T-cell (primary cell): Measurements from ENCODE around the gene LSAMP. TPM values are rescaled to one million over a fixed set of nuclear protein-coding genes. Genes with fewer than 3 reads are reported as not detected.

Experiments
- ATAC-seq, 4 experiments: fragments of 200-7000 bp in 3 of 4; fragments of 150-1000 bp in 1 of 4; cut with Tn5 transposase; replicated peaks in 1 of 4; 1 replicate in 3 of 4; 2 replicates in 1 of 4; pipeline ENCODE4 v1.10.0; 2021; ENCODE audit warnings: moderate library complexity in 3 of 4, mild to moderate bottlenecking in 2 of 4, moderate number of reproducible peaks in 1 of 4
- CTCF ChIA-PET, 2 donors: fragments of 300-600 bp; sonication (Branson Sonifier 250); formaldehyde crosslinking; loops; one replicate each; lab custom pipeline; 2022; ENCODE audit warnings: antibody characterized with exemption in 2 of 2; lab: Charles Lee
- POLR2A ChIA-PET, 2 donors: fragments of 300-600 bp; sonication (Branson Sonifier 250); formaldehyde crosslinking; loops; one replicate each; lab custom pipeline; 2022; ENCODE audit warnings: antibody characterized with exemption in 2 of 2; lab: Charles Lee
- DNase-seq, 35 experiments: peaks; one replicate each; pipeline versions ENCODE4 v3.0.0 to v3.0.0-alpha.2; 2013 to 2023
- H3K27ac ChIP-seq: one replicate; pipeline ENCODE4 v1.5.1; 2013; ENCODE audit warnings: low read length
- H3K27me3 ChIP-seq, 2 experiments: replicated peaks in 1 of 2; 1 replicate in 1 of 2; 2 replicates in 1 of 2; pipeline versions ENCODE4 v1.6.1 to v1.7.0; 2013; ENCODE audit warnings: low read length in 1 of 2, mixed read lengths in 1 of 2; ENCODE audit not compliant: control insufficient read depth in 2 of 2, insufficient read depth in 2 of 2; ENCODE audit errors: extremely low read depth in 1 of 2
- H3K36me3 ChIP-seq, 2 donors: 1 replicate in 1 of 2; 2 replicates in 1 of 2; pipeline versions ENCODE4 v1.6.1 to v1.7.0; 2013; ENCODE audit warnings: low read length in 1 of 2; ENCODE audit not compliant: control insufficient read depth in 2 of 2, insufficient read depth in 1 of 2; ENCODE audit errors: extremely low read depth in 1 of 2
- H3K4me1 ChIP-seq, 2 experiments: 1 replicate in 1 of 2; 2 replicates in 1 of 2; pipeline versions ENCODE4 v1.6.1 to v1.7.0; 2013; ENCODE audit warnings: low read length in 2 of 2, mixed read lengths in 1 of 2; ENCODE audit not compliant: insufficient read depth in 2 of 2, control insufficient read depth in 1 of 2; ENCODE audit errors: extremely low read depth in 1 of 2
- H3K4me3 ChIP-seq, 2 donors: 1 replicate in 1 of 2; 2 replicates in 1 of 2; pipeline versions ENCODE4 v1.5.1 to v1.7.0; 2013; ENCODE audit warnings: mild to moderate bottlenecking in 2 of 2, low read length in 1 of 2, moderate library complexity in 1 of 2; ENCODE audit not compliant: control insufficient read depth in 1 of 2; ENCODE audit errors: extremely low read depth in 1 of 2
- H3K9me3 ChIP-seq: 2 replicates; pipeline ENCODE4 v1.7.0; 2013
- H3K27ac Mint-ChIP-seq, 2 donors: one replicate each; pipeline ENCODE4 v1.8.0; 2020 to 2021; ENCODE audit warnings: mild to moderate bottlenecking in 2 of 2, mixed read lengths in 2 of 2
- H3K27me3 Mint-ChIP-seq, 2 donors: one replicate each; pipeline ENCODE4 v1.8.0; 2021 to 2022; ENCODE audit warnings: mixed read lengths in 2 of 2
- H3K36me3 Mint-ChIP-seq: one replicate; pipeline ENCODE4 v1.8.0; 2021; ENCODE audit warnings: mixed read lengths
- H3K4me1 Mint-ChIP-seq, 3 donors: one replicate each; pipeline ENCODE4 v1.8.0; 2020 to 2022; ENCODE audit warnings: mixed read lengths in 3 of 3, mild to moderate bottlenecking in 1 of 3
- H3K4me3 Mint-ChIP-seq, 3 donors: one replicate each; pipeline ENCODE4 v1.8.0; 2020 to 2022; ENCODE audit warnings: mild to moderate bottlenecking in 3 of 3, mixed read lengths in 3 of 3, moderate library complexity in 3 of 3
- H3K9me3 Mint-ChIP-seq, 3 donors: one replicate each; pipeline ENCODE4 v1.8.0; 2020 to 2022; ENCODE audit warnings: mixed read lengths in 3 of 3
- WGBS: methylation state at CpG from one replicate; pipeline ENCODE4 v1.1.5; 2013; ENCODE audit warnings: missing lambda C conversion rate; ENCODE audit not compliant: insufficient coverage; 5-methylcytosine and 5-hydroxymethylcytosine counted together
- total RNA-seq, 35 experiments: library from RNA in 6 of 35; stranded (reverse) in 6 of 35; fragments of 120-200 nt in 1 of 35; gene quantifications; one replicate each; pipeline versions ENCODE4 v1.2.1 to v1.2.4 and lab custom pipeline; 2013 to 2026

The LSAMP gene
- total RNA-seq, 5 donors from 2014 or later (not counting 1 experiment from before 2014, with no cell fraction given) = 0.03 to 0.28 (median 0.06) TPM; not detected in 2

DNA sequence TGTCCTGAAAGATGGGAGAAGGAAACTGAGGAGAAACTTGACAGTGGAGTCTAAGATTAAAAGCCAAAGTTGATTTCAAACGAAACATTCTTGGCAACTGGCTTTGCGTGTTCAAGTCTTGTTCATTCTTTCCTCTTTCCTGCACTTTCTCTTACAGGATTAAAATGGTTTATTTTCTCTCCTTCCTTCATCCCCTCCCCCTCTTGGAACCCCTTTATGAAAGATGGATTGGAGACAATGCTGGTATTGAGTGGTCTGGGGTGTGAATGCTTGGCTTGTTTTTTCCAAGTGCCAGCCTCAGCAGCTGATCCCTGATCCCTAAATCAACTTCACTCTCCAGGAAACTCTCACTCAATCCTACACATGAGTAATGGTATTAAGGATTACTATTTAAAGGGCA, 703 bp upstream of the LSAMP start:
- Histone ChIP-seq H3K4me1 (no peaks in the 10 kb centered on the region), H3K27me3 (peaks cover 0 to 9% of the 10 kb centered on the region in 2 experiments), H3K36me3 (no peaks in the 10 kb centered on the region), H3K9me3 (no peaks in the 10 kb centered on the region), H3K27ac (no peak overlapping the region), H3K4me3 (no peak overlapping the region)
- Mint-ChIP-seq H3K27me3 (peaks cover 9 to 12% of the 10 kb centered on the region in 2 donors), H3K4me1 (no peaks in the 10 kb centered on the region), H3K4me3 (no peak overlapping the region), H3K9me3 (peaks cover 0 to 11% (median 7%) of the 10 kb centered on the region in 3 donors), H3K36me3 (no peaks in the 10 kb centered on the region), H3K27ac (no peak overlapping the region)
- ATAC-seq (no peak), DNase-seq (no peak)
- ChIA-PET CTCF (no interaction called here), POLR2A (no interaction called here)
- WGBS = no CpG with 5 or more reads among the region's 2 CpGs

DNA sequence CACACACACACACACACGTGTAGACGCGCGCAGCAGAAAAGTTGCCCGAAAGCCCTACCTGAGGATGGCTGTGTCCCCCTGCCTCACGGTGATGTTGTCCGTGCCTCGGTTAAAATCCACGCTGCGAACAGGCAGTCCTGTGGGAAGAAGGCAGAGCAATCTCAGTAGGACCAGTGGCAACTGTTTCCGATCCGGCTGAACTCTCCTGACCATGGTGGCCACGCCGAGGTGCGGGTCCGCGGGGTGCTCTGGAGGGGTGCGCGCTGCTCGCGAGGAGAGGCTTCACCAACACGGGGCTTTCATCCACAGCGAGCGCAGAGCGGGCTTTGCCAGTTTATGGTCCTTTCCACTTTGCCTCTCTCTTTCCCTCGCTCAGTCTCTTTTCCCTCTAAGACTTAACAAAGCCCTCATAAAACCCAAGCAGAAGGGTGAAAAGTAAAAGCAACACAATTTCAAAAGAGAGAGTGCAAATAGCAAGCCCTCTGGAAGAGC, 422 bp downstream of the LSAMP start:
- peaks cover 0 to 9% of the 10 kb centered on the region in 2 experiments for H3K27me3 ChIP-seq
- no peaks in the 10 kb centered on the region for H3K36me3 ChIP-seq
- 7% methylated on average over 25 of the region's 26 CpGs for WGBS
- Mint-ChIP-seq H3K4me1 (no peaks in the 10 kb centered on the region), H3K4me3 (no peak overlapping the region), H3K36me3 (no peaks in the 10 kb centered on the region), H3K9me3 (peaks cover 0 to 7% (median 5%) of the 10 kb centered on the region in 3 donors), H3K27ac (no peak overlapping the region), H3K27me3 (peaks cover 9 to 12% of the 10 kb centered on the region in 2 donors)
- H3K9me3 ChIP-seq = no peaks in the 10 kb centered on the region
- DNase-seq (no peak), ATAC-seq (no peak)
- POLR2A ChIA-PET = no interaction called here
- H3K4me3 ChIP-seq = no peak overlapping the region
- CTCF ChIA-PET = no interaction called here
- no peak overlapping the region for H3K27ac ChIP-seq
- no peaks in the 10 kb centered on the region for H3K4me1 ChIP-seq

DNA sequence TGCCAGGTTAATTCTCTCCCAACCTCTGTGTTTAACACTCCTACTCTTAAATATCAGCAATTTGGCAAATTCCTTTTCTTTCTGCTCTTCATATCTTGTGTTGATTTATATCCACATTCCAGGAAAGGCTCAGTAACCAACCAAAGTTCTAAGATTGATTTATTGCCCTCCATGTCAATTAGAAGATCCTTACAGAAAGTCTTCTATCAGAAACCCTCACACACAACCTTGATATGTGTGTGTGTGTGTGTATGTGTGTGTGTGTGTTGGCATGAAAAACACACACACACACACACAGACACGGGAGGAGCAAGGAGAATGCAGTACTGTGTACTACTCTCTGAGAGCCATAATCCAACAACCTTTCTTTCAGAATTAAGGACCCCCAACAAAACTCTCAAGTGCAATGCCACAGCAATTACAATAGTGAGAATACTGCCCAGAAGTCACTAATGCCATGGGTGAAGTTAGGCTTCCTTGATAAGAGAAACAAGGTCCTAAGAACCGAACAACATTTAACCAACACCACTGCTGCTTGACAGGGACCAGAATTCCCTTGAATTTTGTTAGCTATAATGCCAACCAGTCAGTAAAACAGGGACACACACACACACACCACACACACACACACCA, 1.1 kb downstream of the LSAMP start:
- no peak for ATAC-seq
- WGBS = 17% methylated on average over 1 of the region's 2 CpGs
- POLR2A ChIA-PET = no interaction called here

DNA sequence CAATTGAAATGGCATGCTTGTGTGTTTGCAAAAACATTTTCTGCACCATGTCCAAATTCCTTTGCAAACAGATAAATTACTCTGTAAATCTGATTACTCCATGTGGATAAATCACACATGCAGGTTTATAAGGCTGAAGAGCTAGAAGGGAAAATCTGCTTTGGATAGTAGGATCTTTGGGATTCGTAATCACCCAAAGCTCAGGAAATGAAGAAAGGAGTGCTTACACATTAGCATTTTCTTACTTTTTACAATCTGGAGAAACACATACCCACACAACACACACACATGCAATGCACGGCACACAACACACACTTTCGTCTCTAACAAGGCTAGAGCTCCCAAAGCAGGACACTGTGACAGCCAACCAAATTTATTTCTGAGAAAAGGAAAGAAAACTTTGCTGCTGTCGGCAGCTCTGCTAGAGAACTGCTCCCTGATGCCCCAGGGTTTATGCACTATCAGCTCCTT, 2.1 kb downstream of the LSAMP start:
- Histone ChIP-seq H3K36me3 (no peaks in the 10 kb centered on the region), H3K27me3 (peaks cover 0 to 9% of the 10 kb centered on the region in 2 experiments), H3K9me3 (no peaks in the 10 kb centered on the region), H3K27ac (no peak overlapping the region), H3K4me3 (no peak overlapping the region), H3K4me1 (no peaks in the 10 kb centered on the region)
- Mint-ChIP-seq H3K9me3 (peaks cover 0 to 7% (median 5%) of the 10 kb centered on the region in 3 donors), H3K4me1 (no peaks in the 10 kb centered on the region), H3K4me3 (no peak overlapping the region), H3K27ac (no peak overlapping the region), H3K27me3 (peaks cover 9 to 12% of the 10 kb centered on the region in 2 donors), H3K36me3 (no peaks in the 10 kb centered on the region)
- ChIA-PET CTCF (no interaction called here), POLR2A (no interaction called here)
- WGBS = 0% methylated on average over 2 of the region's 4 CpGs
- DNase-seq (no peak), ATAC-seq (no peak)

More for the DNA sequence above, 1.1 kb downstream of the LSAMP start:
- no peak overlapping the region for H3K27ac ChIP-seq
- H3K4me3 ChIP-seq = no peak overlapping the region
- CTCF ChIA-PET = no interaction called here
- no peaks in the 10 kb centered on the region for H3K4me1 ChIP-seq
- H3K9me3 ChIP-seq = no peaks in the 10 kb centered on the region
- Mint-ChIP-seq H3K4me3 (no peak overlapping the region), H3K27me3 (peaks cover 9 to 12% of the 10 kb centered on the region in 2 donors), H3K4me1 (no peaks in the 10 kb centered on the region), H3K9me3 (peaks cover 0 to 7% (median 5%) of the 10 kb centered on the region in 3 donors), H3K27ac (no peak overlapping the region), H3K36me3 (no peaks in the 10 kb centered on the region)
- no peaks in the 10 kb centered on the region for H3K36me3 ChIP-seq
- H3K27me3 ChIP-seq = peaks cover 0 to 9% of the 10 kb centered on the region in 2 experiments
- DNase-seq = no peak

DNA sequence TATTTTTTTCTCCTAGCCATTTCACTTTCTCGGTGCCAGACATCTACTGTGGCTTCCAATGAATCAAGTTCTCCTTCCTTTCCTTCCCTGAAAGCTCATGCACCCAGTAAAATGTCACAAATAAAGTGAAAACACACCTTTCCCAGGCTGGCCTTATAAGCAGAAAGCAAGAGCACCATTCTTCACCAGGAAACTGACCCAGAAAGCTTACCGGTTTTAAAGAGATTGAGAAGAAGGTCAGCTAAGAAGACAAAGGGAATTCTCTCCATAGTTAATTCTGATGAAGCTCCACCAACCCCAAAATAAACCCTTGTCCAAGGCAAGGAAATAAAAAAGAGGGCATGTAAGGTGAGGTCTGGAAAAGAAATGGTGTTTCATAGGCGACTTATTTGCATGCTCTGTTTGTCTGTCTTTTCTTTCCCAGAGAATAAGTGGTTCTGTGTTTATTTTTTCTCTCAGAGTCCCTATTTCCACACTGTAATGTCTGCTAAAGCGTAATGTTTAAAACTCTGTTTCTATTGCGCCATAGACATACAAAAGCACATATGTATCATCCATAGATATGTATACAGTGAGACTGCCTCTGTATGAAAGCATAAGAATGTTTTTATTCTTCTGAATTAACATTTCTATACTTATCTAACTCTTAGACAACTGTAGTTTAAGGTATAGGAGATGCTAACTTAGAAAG, 2.8 kb downstream of the LSAMP start:
- no peaks in the 10 kb centered on the region for H3K36me3 Mint-ChIP-seq

DNA sequence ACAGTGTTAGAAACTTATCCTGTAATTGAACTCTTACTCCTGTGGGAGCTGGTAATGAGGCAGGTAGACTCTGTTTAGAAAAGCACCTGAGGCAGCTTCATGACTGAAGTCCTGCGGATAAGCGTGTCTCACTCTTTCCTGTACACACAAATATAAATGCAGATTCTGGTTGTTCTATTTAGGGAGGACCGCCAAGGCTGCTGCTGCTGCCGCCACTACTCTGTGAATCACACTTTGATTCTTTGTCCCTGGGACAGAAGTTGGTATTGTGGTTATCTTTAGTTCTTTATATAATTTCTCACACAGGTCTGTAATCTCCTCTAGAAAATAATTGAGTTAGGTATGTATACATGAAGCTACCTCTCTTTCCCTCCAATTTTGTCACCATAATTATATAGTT, 3.6 kb downstream of the LSAMP start:
- no peaks in the 10 kb centered on the region for H3K36me3 ChIP-seq
- H3K4me1 ChIP-seq = no peaks in the 10 kb centered on the region
- H3K36me3 Mint-ChIP-seq = no peaks in the 10 kb centered on the region
- H3K27ac Mint-ChIP-seq = no peak overlapping the region
- CTCF ChIA-PET = no interaction called here
- ATAC-seq (no peak), DNase-seq (no peak)
- H3K9me3 ChIP-seq = no peaks in the 10 kb centered on the region
- H3K4me1 Mint-ChIP-seq = no peaks in the 10 kb centered on the region
- H3K9me3 Mint-ChIP-seq = peaks cover 0 to 6% (median under 1%) of the 10 kb centered on the region in 3 donors
- H3K27me3 Mint-ChIP-seq = peaks cover 9 to 12% of the 10 kb centered on the region in 2 donors
- POLR2A ChIA-PET = no interaction called here
- H3K27me3 ChIP-seq = peaks cover 0 to 9% of the 10 kb centered on the region in 2 experiments
- no peak overlapping the region for H3K4me3 ChIP-seq
- no CpG with 5 or more reads among the region's 4 CpGs for WGBS
- H3K4me3 Mint-ChIP-seq = no peak overlapping the region
- no peak overlapping the region for H3K27ac ChIP-seq

More for the DNA sequence above, 2.8 kb downstream of the LSAMP start:
- ChIA-PET CTCF (no interaction called here), POLR2A (no interaction called here)
- no peaks in the 10 kb centered on the region for H3K4me1 Mint-ChIP-seq
- Histone ChIP-seq H3K27me3 (peaks cover 0 to 9% of the 10 kb centered on the region in 2 experiments), H3K4me3 (no peak overlapping the region), H3K9me3 (no peaks in the 10 kb centered on the region), H3K36me3 (no peaks in the 10 kb centered on the region), H3K27ac (no peak overlapping the region), H3K4me1 (no peaks in the 10 kb centered on the region)
- H3K27ac Mint-ChIP-seq = no peak overlapping the region
- ATAC-seq (no peak), DNase-seq (no peak)
- H3K27me3 Mint-ChIP-seq = peaks cover 9 to 12% of the 10 kb centered on the region in 2 donors
- peaks cover 0 to 5% (median 4%) of the 10 kb centered on the region in 3 donors for H3K9me3 Mint-ChIP-seq
- no peak overlapping the region for H3K4me3 Mint-ChIP-seq
- WGBS = 43% methylated on average over 1 of the region's 5 CpGs
